C4-2B (cell line): ENCODE results near the gene CLSTN2.

Experiments used
- H3K27ac ChIP-seq: fragments of 450-650 bp; 2 replicates; pipeline ENCODE4 v1.5.1; 2017
- CTCF ChIP-seq: fragments of 450-650 bp; conservative IDR thresholded peaks from 2 replicates; pipeline ENCODE4 v1.5.1; 2017; ENCODE audit warnings: mild to moderate bottlenecking
- ZFX ChIP-seq: fragments of 450-650 bp; IDR thresholded peaks from 2 replicates; pipeline ENCODE4 v1.6.1; 2017

The CLSTN2 gene

DNA sequence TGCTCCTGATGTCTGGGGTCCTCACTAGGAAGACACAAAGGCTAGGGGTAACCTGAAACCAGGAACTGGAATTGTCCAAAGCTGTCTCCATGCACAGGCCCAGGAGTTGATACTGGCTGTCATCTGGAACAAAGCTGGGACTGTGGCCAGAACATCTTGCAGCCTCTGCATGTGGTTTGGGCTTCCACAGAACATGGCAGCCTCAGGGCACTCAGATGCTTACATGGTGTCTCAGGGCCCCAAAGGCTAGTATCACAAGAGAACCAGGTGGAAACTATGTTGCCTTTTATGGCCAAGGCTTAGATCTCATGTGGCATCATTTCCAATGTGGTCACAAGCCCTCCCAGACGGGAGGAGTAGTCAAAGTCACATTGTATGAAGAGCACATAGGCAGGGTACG is 407.7 kb downstream of the CLSTN2 start:
- TF ChIP-seq ZFX: no peak
- no peak for TF ChIP-seq CTCF
- H3K27ac ChIP-seq: no peak overlapping the region

GRCh38 chr3:140343211-140344081 is 408.5 kb downstream of the CLSTN2 start:
- no peak for TF ChIP-seq ZFX
- TF ChIP-seq CTCF: no peak
- no peak overlapping the region for H3K27ac ChIP-seq

GRCh38 chr3:140344082-140344454 is 409.1 kb downstream of the CLSTN2 start:
- H3K27ac ChIP-seq: no peak overlapping the region
- no peak for TF ChIP-seq CTCF
- TF ChIP-seq ZFX: no peak

- TF ChIP-seq ZFX (no peak), CTCF (no peak)
These were observed 409.7 kb downstream of the CLSTN2 start for GRCh38 chr3:140344601-140345205.

DNA sequence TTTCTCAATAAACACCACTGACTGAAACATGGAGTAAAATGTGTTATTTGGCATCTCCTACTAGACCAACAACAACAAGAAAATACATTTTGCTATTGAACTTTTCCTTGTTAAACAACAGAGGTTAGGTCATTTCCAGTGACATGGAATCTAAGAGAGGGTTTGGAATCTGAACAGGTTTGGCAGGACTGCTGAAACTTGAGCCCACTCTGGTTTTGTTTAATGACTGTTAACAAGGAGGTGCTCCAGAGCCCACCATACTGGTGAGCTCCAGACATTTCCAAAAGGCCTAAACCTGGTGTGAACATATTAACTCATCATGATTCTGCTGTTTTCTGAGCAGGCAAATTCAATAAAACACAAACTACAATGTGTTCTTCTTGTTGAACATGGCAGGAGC is 412.2 kb downstream of the CLSTN2 start:
- TF ChIP-seq ZFX (no peak), CTCF (no peak)

More at GRCh38 chr3:140344601-140345205, 409.7 kb downstream of the CLSTN2 start:
- no peak overlapping the region for H3K27ac ChIP-seq

GRCh38 chr3:140349938-140350337 is 415.0 kb downstream of the CLSTN2 start:
- no peak for TF ChIP-seq CTCF
- TF ChIP-seq ZFX: no peak
- H3K27ac ChIP-seq: no peak overlapping the region

More for the DNA sequence above, 412.2 kb downstream of the CLSTN2 start:
- H3K27ac ChIP-seq: no peak overlapping the region

- no peak overlapping the region for H3K27ac ChIP-seq
These were observed 416.5 kb downstream of the CLSTN2 start for GRCh38 chr3:140351466-140351865.

More at GRCh38 chr3:140351466-140351865, 416.5 kb downstream of the CLSTN2 start:
- TF ChIP-seq CTCF (no peak), ZFX (no peak)
